NAMALWA (cell line): Measurements from ENCODE around the gene CGN.
"Not testable (repeated sequence)": the region's sequence is repeated elsewhere in the genome, so short reads cannot be mapped to it uniquely, and the experiment has no call there.

ENCODE experiments used
- DNase-seq: peaks from one replicate; pipeline ENCODE4 v3.0.0-alpha.2; 2015; ENCODE audit warnings: low spot score

The CGN gene

GRCh38 chr1:151502035-151502700 lies 9.0 kb upstream of the CGN start:
- DNase-seq, result no peak

GRCh38 chr1:151502859-151503780 lies 8.1 kb upstream of the CGN start:
- DNase-seq, result no peak

DNA sequence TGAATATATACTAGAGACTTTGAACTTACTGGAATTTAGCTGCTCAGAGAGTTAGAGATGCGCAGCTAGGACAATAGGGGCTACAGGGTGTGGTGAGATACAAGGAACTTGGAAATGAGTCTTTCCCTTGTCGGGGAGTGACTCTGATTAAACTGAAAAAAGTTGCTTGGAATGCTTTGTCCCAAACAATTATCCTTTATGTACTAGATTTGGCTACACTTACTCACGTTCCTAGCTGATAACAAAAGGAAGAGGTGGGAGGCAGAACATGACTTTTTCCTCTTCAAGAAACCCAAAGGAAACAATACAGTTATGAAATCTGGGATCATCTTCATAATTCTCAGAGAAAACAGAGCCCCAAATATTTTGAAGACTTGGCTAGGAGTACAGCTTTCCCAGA lies 6.9 kb upstream of the CGN start:
- DNase-seq, result no peak

DNA sequence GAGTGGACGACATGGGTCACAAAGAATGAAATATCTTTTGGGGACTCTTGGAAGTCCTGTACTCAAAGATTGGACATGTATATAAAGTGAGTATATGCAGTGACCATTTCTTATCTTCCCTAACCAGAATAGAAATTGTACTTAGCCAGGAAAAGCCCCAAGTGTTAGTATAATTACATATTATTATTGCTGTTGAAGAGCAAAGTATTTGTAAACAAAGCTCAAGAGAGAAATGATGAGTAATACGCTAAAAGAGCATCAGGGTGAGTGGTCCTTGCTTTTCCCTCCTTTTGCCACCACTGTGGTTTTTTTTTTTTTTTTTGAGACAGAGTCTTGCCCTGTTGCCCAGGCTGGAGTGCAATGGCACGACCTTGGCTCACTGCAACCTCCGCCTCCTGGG lies 6.4 kb upstream of the CGN start:
- no peak for DNase-seq

DNA sequence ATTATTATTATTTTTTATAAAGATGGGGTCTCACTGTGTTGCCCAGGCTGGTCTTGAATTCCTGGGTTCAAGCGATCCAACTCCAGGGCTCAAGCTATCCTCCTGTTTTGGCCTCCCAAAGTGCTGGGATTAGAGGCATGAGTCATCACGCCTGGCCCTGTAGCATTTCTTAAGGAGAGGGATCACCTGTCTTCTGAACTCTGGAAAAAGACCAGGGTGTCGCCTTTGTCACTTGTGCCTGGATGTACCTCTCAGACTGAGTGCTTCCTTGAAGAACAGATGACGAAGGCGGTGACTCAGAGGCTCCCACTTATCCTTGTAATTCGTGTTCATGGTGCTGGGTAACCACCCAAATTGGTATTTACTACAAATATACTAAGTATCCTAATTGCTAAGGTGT lies 2.4 kb upstream of the CGN start:
- no peak for DNase-seq

DNA sequence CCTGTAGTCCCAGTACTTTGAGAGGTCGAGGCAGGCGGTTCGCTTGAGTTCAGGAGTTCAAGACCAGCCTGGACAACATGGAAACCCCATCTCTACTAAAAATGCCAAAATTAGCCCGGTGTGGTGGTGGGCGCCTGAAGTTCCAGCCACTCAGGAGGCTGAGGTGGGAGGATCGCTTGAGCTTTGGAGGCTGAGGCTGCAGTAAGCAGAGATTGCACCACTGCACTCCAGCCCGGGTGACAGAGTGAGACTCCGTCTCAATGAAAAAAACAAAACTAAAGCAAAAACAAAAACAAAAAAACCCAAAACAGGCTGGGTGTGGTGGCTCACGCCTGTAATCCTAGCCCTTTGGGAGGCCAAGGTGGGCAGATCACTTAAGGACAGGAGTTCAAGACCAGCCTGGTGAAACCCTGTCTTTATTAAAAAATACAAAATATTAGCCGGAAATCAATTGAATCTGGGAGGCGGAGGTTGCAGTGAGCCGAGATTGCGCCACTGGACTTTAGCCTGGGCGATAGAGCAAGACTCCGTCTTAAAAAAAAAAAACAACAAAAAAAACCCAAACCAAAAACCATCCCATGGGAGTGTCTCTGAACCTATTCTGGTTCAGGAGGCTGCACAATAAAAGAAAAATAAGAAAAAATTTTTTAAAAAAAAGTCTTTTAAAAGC lies 1.7 kb upstream of the CGN start:
- DNase-seq, result no peak

DNA sequence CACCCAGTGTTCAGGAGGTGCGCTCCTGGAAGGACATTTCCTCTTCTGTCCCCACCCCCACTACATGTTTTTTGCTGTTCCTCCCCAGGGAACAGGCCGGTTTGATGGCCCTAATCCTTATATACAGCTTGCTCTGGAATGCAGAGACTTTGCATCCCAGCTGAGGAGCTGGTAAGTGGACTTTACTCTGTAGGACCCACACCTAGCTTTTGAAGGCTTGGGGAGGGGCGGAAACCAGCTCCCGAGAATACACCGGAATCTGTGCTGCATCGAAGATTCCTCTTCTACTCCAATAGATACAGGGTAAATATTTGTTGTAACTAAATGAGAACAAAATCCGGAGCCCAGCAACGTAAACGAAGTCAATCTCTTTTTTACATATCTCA lies 1.2 kb upstream of the CGN start:
- DNase-seq, result no peak

DNA sequence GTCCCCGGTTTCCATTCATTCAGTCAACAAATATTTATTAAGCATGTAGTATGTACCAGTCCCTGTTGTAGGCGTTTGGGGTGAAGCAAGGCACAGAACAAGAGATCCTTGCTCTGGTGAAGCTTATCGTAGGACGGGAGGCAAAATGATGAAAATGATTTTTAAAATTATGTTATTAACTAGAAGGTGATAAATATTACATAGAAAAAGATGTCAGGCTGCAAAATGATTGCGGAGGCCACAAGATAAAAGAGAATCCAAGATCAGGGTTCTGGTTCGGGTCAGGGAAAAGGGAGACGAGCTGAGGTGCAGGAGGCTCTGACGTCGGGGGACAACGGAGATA lies 602 bp upstream of the CGN start:
- DNase-seq, result no peak

DNA sequence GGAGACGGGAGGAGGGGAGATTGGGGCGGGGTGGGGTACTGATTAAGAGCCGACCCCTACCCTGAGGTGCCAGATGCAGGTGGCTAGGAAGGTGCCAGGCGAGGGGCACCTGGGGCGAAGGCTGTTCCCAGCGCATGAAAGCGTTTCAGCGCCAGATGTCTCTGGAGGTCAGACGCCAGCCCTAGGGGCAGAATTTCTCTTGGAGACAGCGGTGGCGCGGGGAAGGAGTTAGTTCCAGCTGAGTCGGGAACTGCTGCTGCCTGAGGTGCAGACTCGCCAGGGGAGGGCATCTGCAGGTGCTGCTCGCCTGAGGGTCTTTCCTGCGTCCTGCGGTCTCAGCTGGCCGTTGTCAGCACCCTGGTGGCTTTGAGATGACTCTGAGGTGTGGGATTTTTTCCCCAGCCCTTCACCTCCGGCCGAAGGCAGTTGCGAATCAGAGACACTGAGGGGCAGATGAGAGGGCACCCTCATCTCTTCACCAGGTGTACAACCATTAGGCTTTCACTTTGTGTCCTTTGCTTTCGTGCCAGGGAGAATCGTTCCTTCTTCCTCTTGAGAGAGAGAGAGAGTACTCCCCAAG lies 539 bp downstream of the CGN start:
- DNase-seq, result peak; percentile 61

- DNase-seq, result no peak
These were observed 1.1 kb downstream of the CGN start for GRCh38 chr1:151512326-151512725.

- DNase-seq, result no peak
These were observed 1.8 kb downstream of the CGN start for GRCh38 chr1:151512801-151513625.

- no peak for DNase-seq
These were observed 2.5 kb downstream of the CGN start for GRCh38 chr1:151513626-151514121.

DNA sequence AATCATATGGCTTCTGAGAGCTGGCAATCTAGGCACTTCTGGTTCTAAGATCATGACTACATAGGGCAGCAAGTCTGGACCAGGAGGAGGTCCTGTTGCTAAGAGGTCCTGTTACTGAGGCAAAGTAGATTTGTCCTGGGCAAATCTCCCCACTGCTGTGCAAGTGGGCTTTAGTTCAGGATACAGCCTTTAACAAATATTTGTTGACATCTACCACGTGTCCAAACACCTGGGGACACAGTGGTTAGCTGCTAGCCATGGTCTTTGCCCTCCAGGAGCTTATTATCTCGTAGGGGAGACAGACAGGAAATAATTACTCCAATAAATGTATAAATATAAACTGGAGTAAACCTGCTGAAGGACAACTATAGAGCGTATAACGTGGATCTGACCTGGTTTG lies 3.2 kb downstream of the CGN start:
- no peak for DNase-seq

DNA sequence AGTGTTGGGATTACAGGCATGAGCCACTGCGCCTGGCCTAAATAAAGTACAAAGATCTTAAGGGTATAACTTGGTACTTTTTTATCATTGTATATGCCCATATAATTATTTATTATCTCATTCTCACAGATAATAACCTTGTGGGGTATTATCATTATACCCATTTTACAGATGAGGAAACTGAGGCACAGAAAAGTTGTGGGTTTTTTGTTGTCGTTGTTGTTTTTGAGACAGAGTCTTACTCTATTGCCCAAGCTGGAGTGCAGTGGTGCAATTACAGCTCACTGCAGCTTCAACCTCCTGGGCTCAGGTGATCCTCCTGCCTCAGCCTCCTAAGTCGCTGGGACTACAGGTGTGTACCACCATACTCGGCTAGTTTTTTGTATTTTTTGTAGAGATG lies 4.1 kb downstream of the CGN start:
- no peak for DNase-seq

GRCh38 chr1:151516031-151516511 lies 4.9 kb downstream of the CGN start:
- no peak for DNase-seq

GRCh38 chr1:151518431-151518830 lies 7.2 kb downstream of the CGN start:
- no peak for DNase-seq

GRCh38 chr1:151518936-151519335 lies 7.7 kb downstream of the CGN start:
- DNase-seq, result no peak

DNA sequence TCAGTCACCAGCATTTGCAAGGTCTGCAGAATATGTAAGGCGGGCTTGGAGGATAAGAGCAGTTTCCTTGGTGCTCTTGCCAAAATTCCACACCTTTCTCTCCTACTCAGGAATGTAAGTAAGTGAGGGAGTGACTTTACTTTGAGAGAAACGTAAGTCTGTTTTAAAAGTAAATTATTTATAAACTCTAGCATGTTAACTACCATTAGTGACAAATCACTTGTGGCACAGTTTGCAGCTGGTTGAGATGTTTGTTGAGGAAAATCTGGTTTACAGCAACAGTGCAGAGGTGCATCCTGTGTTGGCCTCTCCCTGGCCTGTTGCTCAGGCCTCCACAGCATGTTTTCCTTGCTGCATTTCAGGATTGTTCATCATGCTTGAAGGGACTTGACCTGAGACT lies 8.5 kb downstream of the CGN start:
- no peak for DNase-seq

DNA sequence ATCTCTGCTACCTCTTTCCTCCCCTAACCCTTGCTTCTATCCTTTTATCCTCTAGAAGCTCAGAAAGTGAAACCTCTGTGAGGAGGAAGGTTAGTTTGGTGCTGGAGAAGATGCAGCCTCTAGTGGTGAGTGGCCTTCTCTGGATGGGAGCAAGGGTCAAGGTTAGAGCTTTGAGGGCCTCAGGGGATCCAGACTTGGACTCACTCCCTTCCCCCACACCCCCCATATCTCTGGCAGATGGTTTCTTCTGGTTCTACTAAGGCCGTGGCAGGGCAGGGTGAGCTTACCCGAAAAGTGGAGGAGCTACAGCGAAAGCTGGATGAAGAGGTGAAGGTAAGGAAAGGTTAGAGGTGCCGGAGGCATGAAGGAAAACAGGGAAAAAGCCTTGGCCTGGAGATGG lies 9.2 kb downstream of the CGN start:
- no peak for DNase-seq

DNA sequence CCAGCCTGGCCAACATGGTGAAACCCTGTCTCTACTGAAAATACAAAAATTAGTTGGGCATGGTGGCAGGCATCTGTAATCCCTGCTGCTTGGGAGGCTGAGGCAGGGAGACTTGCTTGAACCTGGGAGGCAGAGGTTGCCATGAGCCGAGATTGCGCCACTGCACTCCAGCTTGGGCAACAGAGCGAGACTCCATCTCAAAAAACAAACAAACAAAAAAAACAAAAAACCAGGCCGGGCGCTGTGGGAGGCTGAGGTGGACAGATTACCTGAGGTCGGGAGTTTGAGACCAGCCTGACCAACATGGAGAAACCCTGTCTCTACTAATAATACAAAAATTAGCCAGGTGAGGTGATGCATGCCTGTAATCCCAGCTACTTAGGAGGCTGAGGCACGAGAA lies 11.2 kb downstream of the CGN start:
- not testable (repeated sequence) for DNase-seq

DNA sequence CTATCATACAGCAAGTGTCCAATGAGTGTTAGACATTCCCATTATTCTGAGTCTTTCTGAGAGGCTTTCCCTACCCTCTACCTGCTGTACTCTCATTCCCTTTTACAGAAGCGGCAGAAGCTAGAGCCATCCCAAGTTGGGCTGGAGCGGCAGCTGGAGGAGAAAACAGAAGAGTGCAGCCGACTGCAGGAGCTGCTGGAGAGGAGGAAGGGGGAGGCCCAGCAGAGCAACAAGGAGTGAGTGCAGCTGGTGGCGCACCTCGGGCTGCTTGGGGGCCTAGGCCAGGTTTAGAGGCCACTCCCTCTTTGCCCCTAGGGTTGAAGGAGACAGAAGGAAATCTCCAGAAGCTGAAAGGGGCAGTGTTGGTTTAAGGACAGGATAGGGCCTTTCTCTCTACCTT lies 12.1 kb downstream of the CGN start:
- DNase-seq, result no peak

- no peak for DNase-seq
These were observed 13.5 kb downstream of the CGN start for GRCh38 chr1:151524736-151525135.
